Mesodermal cell (in vitro differentiated cells): ENCODE measurements around the gene NBAS.

ENCODE experiments used
- H3K27ac ChIP-seq: 2 replicates; pipeline ENCODE4 v1.7.0; 2013; ENCODE audit warnings: mild to moderate bottlenecking, low read depth, low read length, moderate library complexity; ENCODE audit not compliant: severe bottlenecking
- H3K36me3 ChIP-seq: 2 replicates; pipeline ENCODE4 v1.7.1; 2013; ENCODE audit warnings: mild to moderate bottlenecking, low read length, moderate library complexity; ENCODE audit not compliant: control insufficient read depth, insufficient read depth
- H3K4me1 ChIP-seq: one replicate; pipeline ENCODE4 v1.7.1; 2013; ENCODE audit warnings: mild to moderate bottlenecking, low read length; ENCODE audit not compliant: insufficient read depth, control insufficient read depth, poor library complexity, severe bottlenecking
- H3K4me3 ChIP-seq: 2 replicates; pipeline ENCODE4 v1.7.0; 2013; ENCODE audit warnings: low read length, control low read depth, mild to moderate bottlenecking; ENCODE audit not compliant: insufficient read depth, poor library complexity, severe bottlenecking; ENCODE audit errors: extremely low read depth
- H3K9me3 ChIP-seq: 2 replicates; pipeline ENCODE4 v1.7.1; 2013; ENCODE audit warnings: mild to moderate bottlenecking, low read length, moderate library complexity; ENCODE audit not compliant: control insufficient read depth
- WGBS, 2 experiments: methylation state at CpG; one replicate each; pipeline ENCODE4 v1.1.5; 2013; ENCODE audit warnings: missing lambda C conversion rate in 2 of 2; ENCODE audit not compliant: insufficient coverage in 2 of 2; 5-methylcytosine and 5-hydroxymethylcytosine counted together

NBAS gene

DNA sequence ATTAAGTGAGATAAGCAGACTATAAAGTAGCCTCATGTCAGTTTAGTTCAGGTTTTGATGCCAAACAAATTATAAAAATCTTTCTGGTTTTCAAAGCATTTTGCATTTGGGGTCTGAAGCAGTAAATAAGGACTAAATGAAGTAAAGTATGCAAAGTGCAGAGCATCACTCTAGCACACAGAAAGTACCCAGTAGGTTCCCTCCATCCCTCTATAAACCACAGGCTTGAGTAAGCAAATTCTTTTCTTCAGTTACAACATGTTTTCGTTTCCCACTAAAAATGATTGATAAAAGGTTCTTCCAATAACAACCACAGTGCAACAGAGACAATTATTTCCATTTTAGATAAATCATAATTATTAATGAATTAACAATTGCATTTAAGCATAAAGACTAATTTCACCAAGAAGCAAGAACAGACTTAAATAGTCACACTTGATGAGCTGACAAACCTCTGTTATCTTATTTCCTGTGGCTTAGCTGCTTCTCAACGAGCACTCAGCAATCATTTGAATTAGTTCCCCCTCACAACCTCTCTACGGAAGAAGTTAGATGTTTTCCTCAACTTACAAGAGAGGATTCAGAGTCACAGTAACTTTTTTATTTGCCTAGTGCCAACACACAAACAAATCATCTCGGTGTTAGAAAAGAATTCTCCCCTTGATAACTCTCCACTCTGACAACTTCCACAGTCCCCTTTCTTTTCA lies 249.8 kb downstream of the NBAS start:
- H3K36me3 ChIP-seq: peaks cover 10% of the 10 kb centered on the region
- peaks cover 14% of the 10 kb centered on the region for H3K4me1 ChIP-seq
- no peak overlapping the region for H3K27ac ChIP-seq
- H3K4me3 ChIP-seq: no peak overlapping the region
- H3K9me3 ChIP-seq: no peaks in the 10 kb centered on the region
- 58 to 69% methylated on average over 3 of the region's 4 CpGs for WGBS, 2 experiments

DNA sequence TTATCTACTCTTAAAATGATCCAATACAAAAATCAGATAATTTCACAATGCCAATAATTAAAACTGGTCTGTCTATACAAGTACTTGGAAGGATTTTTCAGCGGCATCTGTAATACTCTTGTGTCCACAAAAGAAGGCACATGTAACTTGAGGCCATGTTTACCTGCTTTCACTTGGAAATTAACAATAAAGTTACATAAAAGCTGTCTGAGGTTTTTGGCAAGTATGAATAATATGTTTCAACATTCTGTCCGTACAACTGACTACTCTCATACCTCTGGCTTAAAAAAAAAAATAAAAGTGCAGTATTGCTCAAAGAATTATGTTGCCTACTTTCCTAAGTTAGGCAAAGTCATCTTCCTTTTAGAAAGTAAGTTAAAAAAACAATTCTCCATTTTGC lies 253.6 kb downstream of the NBAS start:
- WGBS, 2 experiments: no CpG with 5 or more reads among the region's 2 CpGs
- Histone ChIP-seq H3K36me3 (peaks cover 26% of the 10 kb centered on the region), H3K27ac (no peak overlapping the region), H3K4me3 (no peak overlapping the region), H3K9me3 (no peaks in the 10 kb centered on the region), H3K4me1 (peaks cover 14% of the 10 kb centered on the region)

GRCh38 chr2:15306706-15307105 lies 254.4 kb downstream of the NBAS start:
- H3K4me3 ChIP-seq: no peak overlapping the region

GRCh38 chr2:15303874-15304273 lies 257.3 kb downstream of the NBAS start:
- peaks cover 33% of the 10 kb centered on the region for H3K36me3 ChIP-seq
- no peak overlapping the region for H3K27ac ChIP-seq
- H3K9me3 ChIP-seq: no peaks in the 10 kb centered on the region
- WGBS, 2 experiments: 100% methylated on average over 1 of the region's 2 CpGs; no CpG with 5 or more reads in 1 of the 2 experiments
- H3K4me1 ChIP-seq: no peaks in the 10 kb centered on the region
- no peak overlapping the region for H3K4me3 ChIP-seq

More at GRCh38 chr2:15306706-15307105, 254.4 kb downstream of the NBAS start:
- H3K27ac ChIP-seq: no peak overlapping the region
- 89 to 100% methylated on average over 2 to 3 of the region's 3 CpGs for WGBS, 2 experiments
- H3K4me1 ChIP-seq: peaks cover 10% of the 10 kb centered on the region
- no peaks in the 10 kb centered on the region for H3K9me3 ChIP-seq
- peaks cover 33% of the 10 kb centered on the region for H3K36me3 ChIP-seq

GRCh38 chr2:15302154-15302553 lies 259.0 kb downstream of the NBAS start:
- no peak overlapping the region for H3K4me3 ChIP-seq
- H3K36me3 ChIP-seq: peaks cover 38% of the 10 kb centered on the region
- WGBS, 2 experiments: 90 to 95% methylated on average over 3 of the region's 3 CpGs
- H3K4me1 ChIP-seq: no peaks in the 10 kb centered on the region
- no peak overlapping the region for H3K27ac ChIP-seq
- H3K9me3 ChIP-seq: no peaks in the 10 kb centered on the region

- 91 to 94% methylated on average over 8 to 11 of the region's 11 CpGs for WGBS, 2 experiments
- no peak overlapping the region for H3K27ac ChIP-seq
- H3K4me1 ChIP-seq: no peaks in the 10 kb centered on the region
- H3K9me3 ChIP-seq: no peaks in the 10 kb centered on the region
- no peak overlapping the region for H3K4me3 ChIP-seq
- peaks cover 42% of the 10 kb centered on the region for H3K36me3 ChIP-seq
These were observed 260.2 kb downstream of the NBAS start for GRCh38 chr2:15300624-15301573.

DNA sequence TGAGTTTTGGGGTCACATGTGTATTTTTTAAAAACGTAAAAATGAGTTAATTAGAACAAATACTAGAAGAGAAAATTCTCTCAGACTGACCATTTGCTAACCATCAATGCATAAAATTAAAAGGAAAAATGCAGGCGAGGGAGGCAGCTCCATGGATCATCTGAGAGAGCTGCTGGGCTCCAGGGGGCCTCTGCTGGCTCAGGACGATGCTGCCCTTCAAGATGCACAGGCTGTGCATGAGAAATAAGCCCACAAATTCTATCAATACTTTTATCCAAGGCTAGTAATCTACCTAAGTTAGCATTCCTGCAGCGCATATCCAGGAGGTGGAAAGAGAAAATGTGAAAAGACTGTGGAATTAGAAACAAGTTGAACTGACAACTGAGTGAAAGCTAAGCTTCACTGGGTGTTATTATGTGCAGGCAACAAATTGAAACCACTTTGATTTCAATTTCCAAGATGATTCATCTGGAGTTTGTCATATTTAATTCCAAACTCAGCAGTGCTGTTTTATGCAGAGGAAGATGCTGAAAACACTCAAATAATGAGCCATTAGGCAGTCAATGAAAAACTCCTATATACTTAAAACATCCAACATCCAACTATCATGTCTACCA lies 261.1 kb downstream of the NBAS start:
- WGBS, 2 experiments: 100% methylated on average over 2 of the region's 4 CpGs; no CpG with 5 or more reads in 1 of the 2 experiments
- H3K36me3 ChIP-seq: peaks cover 41% of the 10 kb centered on the region
- H3K4me3 ChIP-seq: no peak overlapping the region
- H3K27ac ChIP-seq: no peak overlapping the region
- H3K4me1 ChIP-seq: no peaks in the 10 kb centered on the region
- no peaks in the 10 kb centered on the region for H3K9me3 ChIP-seq

DNA sequence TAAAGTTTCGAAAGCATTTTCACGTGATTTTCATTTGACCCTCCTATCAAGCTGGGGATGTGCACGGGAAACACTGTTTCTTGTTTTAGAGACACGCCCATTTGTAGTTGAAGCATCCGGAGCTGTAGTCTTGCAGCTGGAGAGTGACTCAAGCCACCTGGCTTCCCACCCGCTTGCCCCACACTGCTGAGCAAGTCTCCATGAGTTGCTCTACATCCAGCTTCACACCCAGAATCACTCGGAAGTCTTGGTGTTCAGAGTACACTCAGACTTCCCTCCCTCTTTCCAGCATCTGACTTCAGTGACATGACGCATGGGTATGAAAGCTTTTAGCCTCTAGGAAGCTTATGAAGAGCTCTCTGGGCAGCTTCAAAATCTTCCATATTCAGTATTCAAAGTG lies 262.4 kb downstream of the NBAS start:
- Histone ChIP-seq H3K27ac (no peak overlapping the region), H3K36me3 (peaks cover 41% of the 10 kb centered on the region), H3K4me1 (no peaks in the 10 kb centered on the region), H3K9me3 (no peaks in the 10 kb centered on the region), H3K4me3 (no peak overlapping the region)
- WGBS, 2 experiments: 92 to 93% methylated on average over 7 to 8 of the region's 8 CpGs

DNA sequence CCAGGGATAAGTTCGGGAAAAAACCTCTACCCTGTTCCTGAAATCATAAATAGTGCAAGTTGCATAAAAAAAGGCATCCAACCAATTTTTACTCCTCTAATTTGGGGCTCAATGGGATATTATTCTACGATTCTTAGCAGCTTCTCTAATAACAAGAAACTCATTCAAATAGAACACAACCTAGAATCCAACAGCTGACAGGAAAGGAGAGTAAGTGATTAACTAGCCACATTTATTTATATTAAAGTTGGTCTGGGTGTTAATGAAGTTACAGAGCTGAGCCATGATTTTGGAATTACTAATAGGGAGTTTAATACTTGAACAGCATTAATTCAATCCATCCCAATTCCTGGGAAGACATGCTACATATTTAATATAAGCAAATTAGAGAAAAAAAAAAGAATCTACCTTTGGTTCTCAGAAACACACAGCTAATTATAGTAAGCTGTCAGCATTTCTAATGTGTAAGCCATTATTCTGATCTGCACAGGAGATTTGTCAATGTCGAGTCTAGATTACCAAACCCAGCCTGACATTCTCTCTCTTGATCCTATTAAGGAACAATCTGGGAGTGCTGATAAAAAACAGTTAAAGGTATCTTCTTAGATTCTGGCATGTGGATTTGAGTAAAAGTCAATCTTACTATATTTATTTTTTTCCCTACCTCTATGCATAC lies 267.7 kb downstream of the NBAS start:
- no peak overlapping the region for H3K4me3 ChIP-seq
- H3K9me3 ChIP-seq: no peaks in the 10 kb centered on the region
- H3K4me1 ChIP-seq: no peaks in the 10 kb centered on the region
- H3K36me3 ChIP-seq: peaks cover 52% of the 10 kb centered on the region
- 83% methylated on average over 2 of the region's 3 CpGs; no CpG with 5 or more reads in 1 of the 2 experiments for WGBS, 2 experiments
- no peak overlapping the region for H3K27ac ChIP-seq

DNA sequence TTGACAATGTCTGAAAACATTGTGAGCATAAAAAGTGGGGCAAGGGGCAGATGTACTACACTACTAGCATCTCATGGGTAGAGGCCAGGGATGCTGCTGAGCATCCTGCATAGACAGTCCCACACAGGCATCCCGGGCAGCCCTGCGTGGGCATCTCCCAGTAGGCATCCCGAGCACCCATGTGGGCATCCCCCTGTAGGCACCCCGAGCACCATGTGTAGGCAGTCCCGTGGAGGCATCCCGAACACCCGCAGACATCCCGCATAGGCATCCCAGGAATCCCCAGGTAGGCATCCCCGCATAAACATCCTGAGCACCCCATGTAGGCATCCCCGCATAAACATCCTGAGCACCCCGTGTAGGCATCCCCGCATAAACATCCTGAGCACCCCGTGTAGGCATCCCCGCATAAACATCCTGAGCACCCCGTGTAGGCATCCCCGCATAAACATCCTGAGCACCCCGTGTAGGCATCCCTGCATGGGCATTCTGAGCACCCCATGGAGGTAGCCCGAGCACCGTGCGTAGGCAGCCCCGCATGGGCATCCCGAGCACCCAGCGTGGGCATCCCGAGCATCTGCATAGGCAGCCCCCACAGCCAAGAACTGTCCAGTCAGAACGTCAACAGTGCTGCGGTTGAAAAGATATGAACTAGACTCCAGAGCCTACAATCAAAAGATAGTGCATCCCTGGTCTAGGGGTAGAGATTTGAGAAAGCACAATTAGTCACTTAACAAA lies 273.5 kb downstream of the NBAS start:
- H3K27ac ChIP-seq: no peak overlapping the region
- H3K36me3 ChIP-seq: peaks cover 42% of the 10 kb centered on the region
- WGBS, 2 experiments: 95% methylated on average over 16 to 17 of the region's 26 CpGs
- H3K4me3 ChIP-seq: no peak overlapping the region
- no peaks in the 10 kb centered on the region for H3K4me1 ChIP-seq
- H3K9me3 ChIP-seq: no peaks in the 10 kb centered on the region
